Mammary epithelial cell (primary cell): ENCODE results near the gene IDH2.

Experiments
- EZH2 ChIP-seq: IDR thresholded peaks from 2 replicates; pipeline ENCODE4 v1.6.1; 2012; ENCODE audit warnings: low read length, inconsistent platforms, borderline replicate concordance
- TF ChIP-seq, protein P1 (sequence below), 2 donors: IDR thresholded peaks in 1 of 2; conservative IDR thresholded peaks in 1 of 2; 2 replicates each; pipeline ENCODE4 v1.5.1; 2011 to 2012; ENCODE audit warnings: inconsistent platforms in 2 of 2, low read length in 2 of 2, mild to moderate bottlenecking in 2 of 2, control low read depth in 1 of 2, low read depth in 1 of 2; ENCODE audit not compliant: insufficient read depth in 1 of 2; ENCODE audit errors: extremely low read depth in 1 of 2

DNA sequence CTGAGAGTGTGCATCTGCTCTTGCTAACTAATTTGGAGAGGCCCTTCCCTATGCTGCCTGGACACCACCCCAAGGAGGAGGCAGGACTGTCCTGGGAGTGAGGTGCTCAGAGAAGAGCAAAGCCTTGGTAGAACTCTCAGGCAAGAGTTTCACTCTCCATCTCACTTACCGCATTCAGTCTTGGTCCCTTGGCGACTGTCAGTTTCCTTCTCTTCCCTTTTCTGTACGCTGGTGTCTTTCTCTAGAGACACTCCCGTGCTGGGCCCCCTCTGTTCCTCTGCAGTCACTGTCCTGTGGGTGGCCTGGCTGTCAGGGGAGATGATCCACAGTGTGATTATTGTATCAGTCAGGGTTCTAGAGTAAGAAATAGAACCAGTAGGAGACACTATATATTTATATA, 44.0 kb downstream of the IDH2 start:
- TF ChIP-seq, protein P1, sequence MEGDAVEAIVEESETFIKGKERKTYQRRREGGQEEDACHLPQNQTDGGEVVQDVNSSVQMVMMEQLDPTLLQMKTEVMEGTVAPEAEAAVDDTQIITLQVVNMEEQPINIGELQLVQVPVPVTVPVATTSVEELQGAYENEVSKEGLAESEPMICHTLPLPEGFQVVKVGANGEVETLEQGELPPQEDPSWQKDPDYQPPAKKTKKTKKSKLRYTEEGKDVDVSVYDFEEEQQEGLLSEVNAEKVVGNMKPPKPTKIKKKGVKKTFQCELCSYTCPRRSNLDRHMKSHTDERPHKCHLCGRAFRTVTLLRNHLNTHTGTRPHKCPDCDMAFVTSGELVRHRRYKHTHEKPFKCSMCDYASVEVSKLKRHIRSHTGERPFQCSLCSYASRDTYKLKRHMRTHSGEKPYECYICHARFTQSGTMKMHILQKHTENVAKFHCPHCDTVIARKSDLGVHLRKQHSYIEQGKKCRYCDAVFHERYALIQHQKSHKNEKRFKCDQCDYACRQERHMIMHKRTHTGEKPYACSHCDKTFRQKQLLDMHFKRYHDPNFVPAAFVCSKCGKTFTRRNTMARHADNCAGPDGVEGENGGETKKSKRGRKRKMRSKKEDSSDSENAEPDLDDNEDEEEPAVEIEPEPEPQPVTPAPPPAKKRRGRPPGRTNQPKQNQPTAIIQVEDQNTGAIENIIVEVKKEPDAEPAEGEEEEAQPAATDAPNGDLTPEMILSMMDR (conservative IDR thresholded peaks at IDR 0.05 in 1 of 2, IDR thresholded peaks at IDR 0.05 in 1 of 2; ENCODE audit: extremely low read depth in 1 of 2, insufficient read depth in 1 of 2, low read depth in 1 of 2, low read length in 2 of 2): no peak
- no peak for TF ChIP-seq EZH2
